HEK293 (cell line): ENCODE measurements around the gene CLEC16A.
A peak's percentile ranks its signal among the peaks of the same experiment; 100 is the strongest.

ENCODE experiments used
- CTCF ChIA-PET: fragments of 350-600 bp; formaldehyde crosslinking; extraction: SDS; loops from one replicate; lab custom pipeline; 2021; ENCODE audit warnings: antibody characterized with exemption; lab: Yijun Ruan, JAX
- POLR2A ChIA-PET: fragments of 300-600 bp; formaldehyde crosslinking; extraction: SDS; loops from one replicate; lab custom pipeline; 2020; ENCODE audit warnings: antibody characterized with exemption, inconsistent platforms; lab: Yijun Ruan, JAX
- H3K27ac ChIP-seq: fragments of 200-500 bp; sonication (Bioruptor generic); 2 replicates; pipeline ENCODE4 v1.5.1; 2014; ENCODE audit warnings: low read depth, low read length, control low read depth, inconsistent platforms; ENCODE audit errors: extremely low read depth
- H3K36me3 ChIP-seq, 2 experiments: fragments of 200-500 bp in 1 of 2; sonication (Bioruptor generic) in 1 of 2; 1 replicate in 1 of 2; 2 replicates in 1 of 2; pipeline ENCODE4 v1.5.1; 2014 to 2017; ENCODE audit warnings: inconsistent platforms in 2 of 2, low read length in 2 of 2; ENCODE audit not compliant: control insufficient read depth in 2 of 2, insufficient read depth in 1 of 2
- H3K4me1 ChIP-seq: fragments of 200-500 bp; sonication (Bioruptor generic); 2 replicates; pipeline ENCODE4 v1.5.1; 2014; ENCODE audit warnings: mild to moderate bottlenecking, low read length, inconsistent platforms; ENCODE audit not compliant: control insufficient read depth, insufficient read depth
- H3K4me3 ChIP-seq: 2 replicates; pipeline ENCODE4 v1.5.1; 2011; ENCODE audit warnings: low read depth, mild to moderate bottlenecking, control low read depth, low read length, moderate library complexity
- H3K9me3 ChIP-seq: fragments of 200-500 bp; sonication (Bioruptor generic); 2 replicates; pipeline ENCODE4 v1.5.1; 2014; ENCODE audit warnings: low read depth, low read length, inconsistent platforms; ENCODE audit not compliant: control insufficient read depth, insufficient read depth
- BCL11B ChIP-seq: fragments of 450-650 bp; formaldehyde crosslinking; IDR thresholded peaks from 2 replicates; pipeline ENCODE4 v1.5.1; 2016; ENCODE audit warnings: low read depth, missing biosample characterization, missing genetic modification characterization
- GLIS1 ChIP-seq: fragments of 450-650 bp; formaldehyde crosslinking; IDR thresholded peaks from 2 replicates; pipeline ENCODE4 v1.5.1; 2016; ENCODE audit warnings: missing biosample characterization, missing genetic modification characterization
- KLF10 ChIP-seq: fragments of 450-650 bp; IDR thresholded peaks from 2 replicates; pipeline ENCODE4 v1.5.1; 2018; ENCODE audit warnings: missing biosample characterization, mild to moderate bottlenecking, missing genetic modification characterization
- OSR2 ChIP-seq: fragments of 450-650 bp; formaldehyde crosslinking; IDR thresholded peaks from 2 replicates; pipeline ENCODE4 v1.5.1; 2016; ENCODE audit warnings: missing biosample characterization, missing genetic modification characterization
- PRDM10 ChIP-seq: fragments of 450-650 bp; formaldehyde crosslinking; IDR thresholded peaks from 2 replicates; pipeline ENCODE4 v1.5.1; 2016; ENCODE audit warnings: missing biosample characterization, missing genetic modification characterization
- SP2 ChIP-seq: fragments of 450-650 bp; formaldehyde crosslinking; IDR thresholded peaks from 2 replicates; pipeline ENCODE4 v1.5.1; 2016; ENCODE audit warnings: missing biosample characterization, missing genetic modification characterization
- SP7 ChIP-seq: fragments of 450-650 bp; formaldehyde crosslinking; IDR thresholded peaks from 2 replicates; pipeline ENCODE4 v1.5.1; 2016; ENCODE audit warnings: missing biosample characterization, missing genetic modification characterization
- ZBTB17 ChIP-seq: fragments of 450-650 bp; formaldehyde crosslinking; IDR thresholded peaks from 2 replicates; pipeline ENCODE4 v1.5.1; 2016; ENCODE audit warnings: missing biosample characterization, missing genetic modification characterization
- ZIC2 ChIP-seq: fragments of 450-650 bp; formaldehyde crosslinking; IDR thresholded peaks from 2 replicates; pipeline ENCODE4 v1.5.1; 2016; ENCODE audit warnings: missing biosample characterization, missing genetic modification characterization
- ZNF223 ChIP-seq: fragments of 450-650 bp; formaldehyde crosslinking; IDR thresholded peaks from 2 replicates; pipeline ENCODE4 v1.5.1; 2016; ENCODE audit warnings: missing biosample characterization, missing genetic modification characterization
- ZNF274 ChIP-seq, 2 experiments: fragments of 200-500 bp in 1 of 2; fragments of 450-650 bp in 1 of 2; sonication (Bioruptor generic) in 1 of 2; formaldehyde crosslinking in 1 of 2; IDR thresholded peaks; 2 replicates each; pipeline versions ENCODE4 v1.5.1 to v1.6.1; 2014 to 2016; ENCODE audit warnings: borderline replicate concordance in 1 of 2, inconsistent platforms in 1 of 2, low read length in 1 of 2, missing biosample characterization in 1 of 2, missing genetic modification characterization in 1 of 2
- ZNF518A ChIP-seq: fragments of 450-650 bp; formaldehyde crosslinking; conservative IDR thresholded peaks from 2 replicates; pipeline ENCODE4 v1.5.1; 2016; ENCODE audit warnings: low read depth, missing biosample characterization, missing genetic modification characterization
- ZNF600 ChIP-seq: fragments of 450-650 bp; formaldehyde crosslinking; IDR thresholded peaks from 2 replicates; pipeline ENCODE4 v1.5.1; 2016; ENCODE audit warnings: missing biosample characterization, missing genetic modification characterization
- ZNF621 ChIP-seq: fragments of 450-650 bp; formaldehyde crosslinking; IDR thresholded peaks from 2 replicates; pipeline ENCODE4 v1.5.1; 2017; ENCODE audit warnings: missing biosample characterization, missing genetic modification characterization
- ZNF664 ChIP-seq: fragments of 450-650 bp; formaldehyde crosslinking; IDR thresholded peaks from 2 replicates; pipeline ENCODE4 v1.5.1; 2016; ENCODE audit warnings: missing biosample characterization, missing genetic modification characterization
- ZNF837 ChIP-seq: fragments of 450-650 bp; formaldehyde crosslinking; IDR thresholded peaks from 2 replicates; pipeline ENCODE4 v1.5.1; 2016; ENCODE audit warnings: missing biosample characterization, missing genetic modification characterization
- ZNF843 ChIP-seq: fragments of 450-650 bp; formaldehyde crosslinking; IDR thresholded peaks from 2 replicates; pipeline ENCODE4 v1.5.1; 2016; ENCODE audit warnings: missing biosample characterization, missing genetic modification characterization

Gene CLEC16A

GRCh38 chr16:10946308-10946707 is 1.9 kb downstream of the CLEC16A start (continued):
- TF ChIP-seq ZNF518A (tag by site-specific recombination) = no peak
- TF ChIP-seq ZNF837 (tag by site-specific recombination) = no peak
- TF ChIP-seq ZNF664 (tag by site-specific recombination) = no peak
- TF ChIP-seq PRDM10 (tag by site-specific recombination) = peak; percentile 68
- no peak for TF ChIP-seq SP7 (tag by site-specific recombination)
- TF ChIP-seq KLF10 (tag by site-specific recombination) = no peak
- no peak for TF ChIP-seq ZNF843
- TF ChIP-seq ZNF223 (tag by site-specific recombination) = no peak

- H3K9me3 ChIP-seq = no peaks in the 10 kb centered on the region
- no peaks in the 10 kb centered on the region for H3K36me3 ChIP-seq
- ChIA-PET CTCF (interaction anchor here (0.7 to 8.0 kb wide), 4 partner anchors 9 to 449 kb away, joined by 3 to 72 read pairs (median 3); no protein-coding TSS in a partner anchor), POLR2A (no interaction called here)
- no peak overlapping the region for H3K4me3 ChIP-seq
- peaks cover 23% of the 10 kb centered on the region for H3K4me1 ChIP-seq
- no peak overlapping the region for H3K27ac ChIP-seq
- TF ChIP-seq BCL11B (tag by site-specific recombination) (no peak), ZNF621 (tag by site-specific recombination) (no peak)
Measured at GRCh38 chr16:10947211-10947787, 2.9 kb downstream of the CLEC16A start.

- Histone ChIP-seq H3K4me1 (peaks cover 23% of the 10 kb centered on the region), H3K9me3 (no peaks in the 10 kb centered on the region), H3K4me3 (no peak overlapping the region), H3K27ac (no peak overlapping the region), H3K36me3 (no peaks in the 10 kb centered on the region)
- ChIA-PET CTCF (interaction anchor here (0.6 to 8.0 kb wide), 7 partner anchors 8 to 1145 kb away, joined by 3 to 72 read pairs (median 5); partner anchors contain the start of gene SOCS1), POLR2A (interaction anchor here (1.0 to 2.9 kb wide), 2 partner anchors 306 to 397 kb away, joined by 3 to 13 read pairs; partner anchors contain the start of gene SOCS1)
- TF ChIP-seq ZNF274 (IDR thresholded peaks at IDR 0.05; ENCODE audit: low read length) (no peak), ZNF274 (tag by site-specific recombination; IDR thresholded peaks at IDR 0.05; ENCODE audit: borderline replicate concordance) (no peak), ZBTB17 (tag by site-specific recombination) (peak; percentile 25; the same call in 1 of the 2 replicates), ZIC2 (peak; percentile 85), PRDM10 (tag by site-specific recombination) (0 out of 2 replicates have a peak, but pooled peaks have one; percentile 8), OSR2 (peak; percentile 39; the same call in 1 of the 2 replicates), ZNF600 (tag by site-specific recombination) (0 out of 2 replicates have a peak, but pooled peaks have one; percentile 36), SP7 (tag by site-specific recombination) (no peak), SP2 (0 out of 2 replicates have a peak, but pooled peaks have one; percentile 4), GLIS1 (peak; percentile 65)
Measured at GRCh38 chr16:10949424-10949970, 5.1 kb downstream of the CLEC16A start.
